H9 (cell line): ENCODE data around the gene PARP3. TPM values are rescaled to one million over a fixed set of nuclear protein-coding genes. Genes with fewer than 3 reads are reported as not detected.
A peak's percentile ranks its signal among the peaks of the same experiment; 100 is the strongest.

ENCODE experiments used
- DNase-seq: peaks from one replicate; pipeline ENCODE4 v3.0.0-alpha.2; 2017
- H2AFZ ChIP-seq: one replicate; pipeline ENCODE4 v1.6.1; 2013; ENCODE audit warnings: mild to moderate bottlenecking, low read length, control low read depth, moderate library complexity
- H2AK5ac ChIP-seq: 2 replicates; pipeline ENCODE4 v1.6.1; 2013; ENCODE audit warnings: low read length, control low read depth, mixed read lengths; ENCODE audit not compliant: insufficient read length
- H2BK120ac ChIP-seq: one replicate; pipeline ENCODE4 v1.6.1; 2013; ENCODE audit warnings: low read depth, mild to moderate bottlenecking, low read length, control low read depth, inconsistent platforms; ENCODE audit not compliant: poor library complexity, severe bottlenecking
- H2BK12ac ChIP-seq: 2 replicates; pipeline ENCODE4 v1.6.1; 2013; ENCODE audit warnings: low read length, control low read depth, mixed read lengths, low read depth; ENCODE audit not compliant: insufficient read length
- H2BK15ac ChIP-seq: 2 replicates; pipeline ENCODE4 v1.6.1; 2013; ENCODE audit warnings: low read depth, low read length, control low read depth
- H2BK20ac ChIP-seq: one replicate; pipeline ENCODE4 v1.6.1; 2013; ENCODE audit warnings: low read depth, mild to moderate bottlenecking, low read length, control low read depth, inconsistent platforms; ENCODE audit not compliant: poor library complexity, severe bottlenecking
- H2BK5ac ChIP-seq: 2 replicates; pipeline ENCODE4 v1.6.1; 2013; ENCODE audit warnings: low read length, control low read depth, mixed read lengths; ENCODE audit not compliant: insufficient read length
- H3K14ac ChIP-seq: 2 replicates; pipeline ENCODE4 v1.6.1; 2013; ENCODE audit warnings: low read length, control low read depth; ENCODE audit not compliant: insufficient read depth
- H3K18ac ChIP-seq: 2 replicates; pipeline ENCODE4 v1.6.1; 2013; ENCODE audit warnings: low read depth, mild to moderate bottlenecking, mixed read lengths, low read length, control low read depth; ENCODE audit not compliant: insufficient read length
- H3K23ac ChIP-seq: 2 replicates; pipeline ENCODE4 v1.6.1; 2013; ENCODE audit warnings: low read length, control low read depth, mixed read lengths, low read depth; ENCODE audit not compliant: insufficient read length
- H3K23me2 ChIP-seq: 2 replicates; pipeline ENCODE4 v1.6.1; 2013; ENCODE audit warnings: low read depth, mild to moderate bottlenecking, mixed read lengths, low read length, control low read depth; ENCODE audit not compliant: insufficient read length, poor library complexity, severe bottlenecking
- H3K27ac ChIP-seq: 2 replicates; pipeline ENCODE4 v1.5.1; 2013; ENCODE audit warnings: low read length, control low read depth, mixed read lengths, low read depth; ENCODE audit not compliant: insufficient read length
- H3K27me3 ChIP-seq: 2 replicates; pipeline ENCODE4 v1.6.1; 2013; ENCODE audit warnings: low read length, control low read depth, inconsistent platforms; ENCODE audit not compliant: insufficient read depth
- H3K4ac ChIP-seq: 2 replicates; pipeline ENCODE4 v1.6.1; 2013; ENCODE audit warnings: low read depth, mild to moderate bottlenecking, control low read depth, inconsistent platforms, low read length, moderate library complexity
- H3K4me1 ChIP-seq: 2 replicates; pipeline ENCODE4 v1.6.1; 2013; ENCODE audit warnings: low read length, control low read depth, inconsistent platforms; ENCODE audit not compliant: insufficient read depth
- H3K4me2 ChIP-seq: 2 replicates; pipeline ENCODE4 v1.6.1; 2013; ENCODE audit warnings: low read length, control low read depth, mixed read lengths; ENCODE audit not compliant: insufficient read length, insufficient read depth
- H3K56ac ChIP-seq: 2 replicates; pipeline ENCODE4 v1.6.1; 2013; ENCODE audit warnings: low read depth, mild to moderate bottlenecking, mixed read lengths, low read length, control low read depth; ENCODE audit not compliant: insufficient read length
- H3K79me1 ChIP-seq: 2 replicates; pipeline ENCODE4 v1.6.1; 2013; ENCODE audit warnings: low read depth, mild to moderate bottlenecking, moderate library complexity, low read length, control low read depth, inconsistent platforms; ENCODE audit not compliant: insufficient read depth, poor library complexity, severe bottlenecking
- H3K79me2 ChIP-seq: 2 replicates; pipeline ENCODE4 v1.6.1; 2013; ENCODE audit warnings: low read length, control low read depth, inconsistent platforms; ENCODE audit not compliant: insufficient read depth
- H3K9ac ChIP-seq: 2 replicates; pipeline ENCODE4 v1.6.1; 2013; ENCODE audit warnings: low read length, control low read depth, mixed read lengths; ENCODE audit not compliant: insufficient read length; ENCODE audit errors: extremely low read depth
- H3K9me3 ChIP-seq: one replicate; pipeline ENCODE4 v1.6.1; 2013; ENCODE audit warnings: low read depth, low read length, inconsistent platforms; ENCODE audit not compliant: control insufficient read depth
- H3T11ph ChIP-seq: one replicate; pipeline ENCODE4 v1.6.1; 2013; ENCODE audit warnings: mild to moderate bottlenecking, low read length, control low read depth, inconsistent platforms
- H4K20me1 ChIP-seq: one replicate; pipeline ENCODE4 v1.6.1; 2013; ENCODE audit not compliant: control insufficient read depth, insufficient read length, insufficient read depth
- H4K5ac ChIP-seq: 2 replicates; pipeline ENCODE4 v1.6.1; 2013; ENCODE audit warnings: low read depth, mild to moderate bottlenecking, mixed read lengths, low read length, control low read depth; ENCODE audit not compliant: insufficient read length
- H4K8ac ChIP-seq: replicated peaks from 2 replicates; pipeline ENCODE4 v1.6.1; 2013; ENCODE audit warnings: low read length, control low read depth, mixed read lengths, low read depth; ENCODE audit not compliant: insufficient read length
- H4K91ac ChIP-seq: 2 replicates; pipeline ENCODE4 v1.6.1; 2013; ENCODE audit warnings: low read depth, mild to moderate bottlenecking, moderate library complexity, mixed read lengths, low read length, control low read depth; ENCODE audit not compliant: insufficient read length
- H3K27ac Mint-ChIP-seq, 3 experiments: 2 replicates in 2 of 3; 3 replicates in 1 of 3; pipeline ENCODE4 v1.8.0; 2020 to 2021; ENCODE audit warnings: mixed read lengths in 3 of 3, mild to moderate bottlenecking in 1 of 3, moderate library complexity in 1 of 3
- H3K27me3 Mint-ChIP-seq: 2 replicates; pipeline ENCODE4 v1.8.0; 2021; ENCODE audit warnings: low read depth, mild to moderate bottlenecking, moderate library complexity, mixed read lengths
- H3K36me3 Mint-ChIP-seq, 3 experiments: 2 replicates in 2 of 3; 3 replicates in 1 of 3; pipeline ENCODE4 v1.8.0; 2020 to 2021; ENCODE audit warnings: low read depth in 3 of 3, mixed read lengths in 3 of 3; ENCODE audit not compliant: insufficient read depth in 1 of 3
- H3K4me1 Mint-ChIP-seq, 2 experiments: 2 replicates each; pipeline ENCODE4 v1.8.0; 2020; ENCODE audit warnings: mixed read lengths in 2 of 2
- H3K4me3 Mint-ChIP-seq, 2 experiments: 2 replicates in 1 of 2; 3 replicates in 1 of 2; pipeline ENCODE4 v1.8.0; 2020 to 2021; ENCODE audit warnings: mild to moderate bottlenecking in 2 of 2, mixed read lengths in 2 of 2, moderate library complexity in 1 of 2
- H3K9me3 Mint-ChIP-seq, 2 experiments: 2 replicates in 1 of 2; 3 replicates in 1 of 2; pipeline ENCODE4 v1.8.0; 2020; ENCODE audit warnings: mild to moderate bottlenecking in 2 of 2, mixed read lengths in 2 of 2, moderate library complexity in 1 of 2
- WGBS: extraction: QIAGEN DNeasy Blood & Tissue Kit; methylation state at CpG from one replicate; pipeline ENCODE4 v1.1.7; 2013; ENCODE audit warnings: missing lambda C conversion rate, low lambda C conversion rate, mixed read lengths; ENCODE audit not compliant: insufficient read length; ENCODE audit errors: extremely low coverage; 5-methylcytosine and 5-hydroxymethylcytosine counted together
- total RNA-seq: library from RNA; stranded (reverse); gene quantifications from 2 replicates; pipeline ENCODE4 v1.2.1, GENCODE V29; 2021
- TF ChIP-seq, protein P1 (sequence below): fragments of 200-600 bp; sonication (generic); conservative IDR thresholded peaks from 3 replicates; pipeline ENCODE4 v1.8.0; 2021; ENCODE audit warnings: antibody characterized with exemption, mild to moderate bottlenecking

The PARP3 gene
- total RNA-seq, 1 experiment from 2014 or later, result 1.3 TPM

DNA sequence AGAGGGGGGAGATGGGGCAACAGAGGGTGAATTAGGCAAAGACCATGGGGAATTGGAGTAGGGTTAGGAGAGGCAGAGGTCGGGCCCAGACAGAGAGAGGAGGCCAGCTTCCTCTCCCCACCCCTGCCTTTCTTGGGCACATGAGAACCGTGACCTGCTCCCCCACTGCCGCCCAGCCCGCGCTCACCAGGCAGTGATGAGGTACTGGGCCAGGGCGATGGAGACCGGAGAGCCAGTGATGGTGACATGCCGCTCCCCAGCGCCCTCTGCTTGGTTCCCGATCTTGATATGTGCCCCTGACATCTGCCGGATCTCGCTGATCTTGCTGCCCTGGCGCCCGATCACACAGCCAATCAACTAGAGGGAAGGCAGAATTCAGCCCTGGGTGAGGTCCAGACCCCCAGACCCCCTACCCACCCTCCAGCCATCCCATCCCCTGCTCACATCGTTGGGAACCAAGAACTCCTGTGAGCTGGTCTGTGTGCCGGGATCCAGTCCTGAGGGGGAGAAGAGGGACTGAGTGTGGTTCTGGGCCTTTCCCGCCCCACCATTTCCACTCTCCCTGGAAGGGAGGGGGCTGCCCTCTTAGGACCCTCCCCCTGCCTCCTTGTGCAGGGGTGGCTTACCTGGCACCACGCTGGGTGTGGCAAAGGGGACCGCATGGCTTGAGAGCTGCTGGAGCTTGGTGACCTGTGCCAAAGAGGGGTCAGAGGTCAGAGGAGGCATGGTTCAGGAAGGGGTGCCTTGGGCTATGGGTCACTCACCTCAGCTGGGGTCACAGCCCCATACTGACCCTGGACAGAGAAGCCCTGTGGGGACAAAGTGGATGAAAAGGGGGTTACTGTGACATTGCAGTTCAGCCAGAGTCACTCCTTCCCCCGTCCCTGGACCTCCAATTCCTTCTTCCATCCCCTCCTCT is 16.7 kb downstream of the PARP3 start:
- no peak overlapping the region for H2AK5ac ChIP-seq
- H3K4me3 Mint-ChIP-seq, result no peak overlapping the region
- no peak overlapping the region for H2BK15ac ChIP-seq
- no peaks in the 10 kb centered on the region for H3K4me1 ChIP-seq
- no peak overlapping the region for H2BK5ac ChIP-seq
- TF ChIP-seq, protein P1, sequence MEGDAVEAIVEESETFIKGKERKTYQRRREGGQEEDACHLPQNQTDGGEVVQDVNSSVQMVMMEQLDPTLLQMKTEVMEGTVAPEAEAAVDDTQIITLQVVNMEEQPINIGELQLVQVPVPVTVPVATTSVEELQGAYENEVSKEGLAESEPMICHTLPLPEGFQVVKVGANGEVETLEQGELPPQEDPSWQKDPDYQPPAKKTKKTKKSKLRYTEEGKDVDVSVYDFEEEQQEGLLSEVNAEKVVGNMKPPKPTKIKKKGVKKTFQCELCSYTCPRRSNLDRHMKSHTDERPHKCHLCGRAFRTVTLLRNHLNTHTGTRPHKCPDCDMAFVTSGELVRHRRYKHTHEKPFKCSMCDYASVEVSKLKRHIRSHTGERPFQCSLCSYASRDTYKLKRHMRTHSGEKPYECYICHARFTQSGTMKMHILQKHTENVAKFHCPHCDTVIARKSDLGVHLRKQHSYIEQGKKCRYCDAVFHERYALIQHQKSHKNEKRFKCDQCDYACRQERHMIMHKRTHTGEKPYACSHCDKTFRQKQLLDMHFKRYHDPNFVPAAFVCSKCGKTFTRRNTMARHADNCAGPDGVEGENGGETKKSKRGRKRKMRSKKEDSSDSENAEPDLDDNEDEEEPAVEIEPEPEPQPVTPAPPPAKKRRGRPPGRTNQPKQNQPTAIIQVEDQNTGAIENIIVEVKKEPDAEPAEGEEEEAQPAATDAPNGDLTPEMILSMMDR, result no peak
- H3K27me3 Mint-ChIP-seq, result peaks cover 66% of the 10 kb centered on the region
- peaks cover 16% of the 10 kb centered on the region for H3K27me3 ChIP-seq
- H3K27ac ChIP-seq, result no peak overlapping the region
- H3K23me2 ChIP-seq, result no peaks in the 10 kb centered on the region
- no CpG with 5 or more reads among the region's 20 CpGs for WGBS
- no peaks in the 10 kb centered on the region for H4K20me1 ChIP-seq
- no peaks in the 10 kb centered on the region for H3K9me3 ChIP-seq
- no peak overlapping the region for H2BK12ac ChIP-seq
- no peak overlapping the region for H2BK20ac ChIP-seq
- H3T11ph ChIP-seq, result no peak overlapping the region
- peak overlapping the region in 1 of 3 experiments; percentile 35; a peak in 1 of 7 replicates for H3K27ac Mint-ChIP-seq
- H3K36me3 Mint-ChIP-seq, result no peaks in the 10 kb centered on the region
- H2BK120ac ChIP-seq, result no peak overlapping the region
- no peak overlapping the region for H3K4me2 ChIP-seq
- no peak overlapping the region for H4K91ac ChIP-seq
- H3K9ac ChIP-seq, result no peak overlapping the region
- no peaks in the 10 kb centered on the region for H3K79me2 ChIP-seq
- no peak overlapping the region for H3K4ac ChIP-seq
- no peak overlapping the region for H3K18ac ChIP-seq
- no peaks in the 10 kb centered on the region for H3K9me3 Mint-ChIP-seq
- H3K14ac ChIP-seq, result no peak overlapping the region
- DNase-seq, result no peak
- peaks cover 18 to 33% of the 10 kb centered on the region in 2 experiments for H3K4me1 Mint-ChIP-seq
- H3K56ac ChIP-seq, result no peak overlapping the region
- no peak overlapping the region for H4K8ac ChIP-seq
- H3K23ac ChIP-seq, result no peak overlapping the region
- no peaks in the 10 kb centered on the region for H3K79me1 ChIP-seq
- no peak overlapping the region for H4K5ac ChIP-seq
- H2AFZ ChIP-seq, result no peak overlapping the region
